Measurements from ENCODE around the gene GABRB2.
"Not testable (repeated sequence)": the region's sequence is repeated elsewhere in the genome, so short reads cannot be mapped to it uniquely, and the experiment has no call there.

GABRB2 gene

DNA sequence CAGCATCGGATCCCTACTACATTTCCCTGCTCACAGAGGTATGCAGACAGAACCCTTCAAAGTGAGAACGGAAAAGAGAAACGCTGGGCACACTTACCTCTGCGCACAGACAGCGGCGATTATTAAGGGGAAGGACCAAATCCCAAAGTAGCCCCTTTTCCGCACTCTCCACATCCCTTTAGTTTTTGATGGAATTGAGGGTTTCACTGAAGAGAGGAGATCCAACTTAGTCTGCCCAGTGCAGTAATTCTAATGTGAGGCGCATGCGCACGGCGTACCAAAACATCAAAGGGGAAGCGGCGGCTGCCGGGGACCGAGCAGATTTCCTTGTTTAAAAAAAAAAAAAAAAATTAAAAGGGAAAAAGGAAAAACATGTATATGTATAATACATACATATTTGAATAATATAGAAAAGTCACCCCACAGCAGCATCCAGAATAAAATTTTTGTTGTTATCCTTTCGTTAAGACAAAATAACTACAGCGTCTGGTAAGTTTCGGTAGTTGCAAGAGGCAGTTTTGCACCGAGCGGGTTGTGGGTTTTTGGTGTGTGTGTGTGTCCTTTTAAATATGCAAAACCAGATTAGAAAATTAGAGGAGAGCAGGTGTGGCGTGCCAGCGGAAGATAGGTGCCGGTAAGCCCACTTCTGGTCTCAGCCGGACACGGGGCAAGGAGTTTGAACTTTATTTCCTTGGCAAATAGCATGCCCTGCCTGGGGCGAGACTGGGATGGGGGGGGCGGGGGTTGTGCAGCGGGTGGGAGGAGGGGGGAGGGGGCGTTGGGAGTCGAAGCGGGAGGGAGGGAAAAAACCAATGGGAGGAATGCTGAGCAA lies at the start of gene GABRB2:
GABRB2 (minus strand) TSS at position 256 of the 832 bp plus-strand sequence; CDS start at position 174, 82 bp downstream.
- DNase-seq, result no peak

DNA sequence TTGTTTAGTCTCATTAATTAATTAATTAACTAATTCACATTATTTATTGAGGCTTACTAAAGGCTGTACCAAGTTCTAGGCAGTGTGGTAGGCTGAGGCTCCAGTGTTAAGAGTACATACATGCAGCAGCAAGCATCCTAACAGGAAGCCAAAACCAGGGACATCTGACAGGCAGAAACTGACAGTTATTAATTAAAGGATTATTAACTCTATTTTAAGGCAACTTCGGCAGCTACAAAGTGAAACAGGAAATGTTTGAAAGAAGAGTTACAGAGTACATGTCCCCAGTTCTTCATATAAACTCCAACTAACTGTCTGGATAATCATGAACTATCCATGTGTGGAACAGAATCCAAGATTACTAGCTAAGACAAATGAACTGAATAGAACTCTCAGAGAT lies 39.3 kb upstream of the GABRB2 start:
- DNase-seq, result no peak

GRCh38 chr5:161580621-161581020 lies 34.1 kb upstream of the GABRB2 start:
- DNase-seq, result no peak

DNA sequence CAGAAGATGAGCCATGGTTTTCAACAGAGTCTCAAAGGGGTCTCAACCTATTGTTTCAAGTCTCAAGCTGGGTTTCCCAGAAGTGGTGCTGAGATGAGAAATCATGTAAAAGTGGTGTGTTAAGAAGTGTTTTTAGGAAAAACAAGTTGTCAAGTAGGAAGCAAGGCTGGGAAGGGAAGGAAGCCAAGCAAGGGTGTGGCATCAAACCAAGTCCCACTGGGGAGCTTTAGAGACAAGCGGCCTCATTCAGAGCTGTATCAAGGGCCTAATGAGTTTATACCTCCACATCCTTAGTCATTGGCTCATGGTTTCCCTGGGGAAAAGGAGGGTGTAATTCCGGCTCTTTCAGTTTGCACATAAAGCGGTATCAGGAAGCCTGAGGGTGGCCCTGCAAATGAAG lies 26.4 kb upstream of the GABRB2 start:
- DNase-seq, result no peak

DNA sequence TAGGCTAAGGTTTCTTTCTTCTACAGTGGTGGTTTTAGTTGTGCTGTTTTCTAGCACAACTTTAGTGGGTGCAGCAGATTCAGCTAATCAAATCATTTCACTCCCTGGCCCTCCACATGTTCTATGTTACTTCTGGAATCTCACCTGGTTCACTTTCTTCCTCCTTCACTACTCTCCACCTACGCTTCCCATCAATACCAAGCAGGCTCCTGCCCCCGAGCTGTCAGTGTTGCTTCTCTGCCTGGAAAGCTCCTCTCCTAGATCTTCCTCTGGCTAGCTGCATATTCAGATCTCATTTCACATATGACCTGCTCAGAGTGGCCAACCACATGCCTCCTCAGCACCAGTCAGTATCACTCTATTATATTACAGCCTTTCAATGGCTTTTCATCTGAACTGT lies 19.6 kb upstream of the GABRB2 start:
- DNase-seq, result no peak

- no peak for DNase-seq
Measured at GRCh38 chr5:161562446-161562845, 15.9 kb upstream of the GABRB2 start.

GRCh38 chr5:161549106-161549505 lies 2.6 kb upstream of the GABRB2 start:
- DNase-seq, result no peak

DNA sequence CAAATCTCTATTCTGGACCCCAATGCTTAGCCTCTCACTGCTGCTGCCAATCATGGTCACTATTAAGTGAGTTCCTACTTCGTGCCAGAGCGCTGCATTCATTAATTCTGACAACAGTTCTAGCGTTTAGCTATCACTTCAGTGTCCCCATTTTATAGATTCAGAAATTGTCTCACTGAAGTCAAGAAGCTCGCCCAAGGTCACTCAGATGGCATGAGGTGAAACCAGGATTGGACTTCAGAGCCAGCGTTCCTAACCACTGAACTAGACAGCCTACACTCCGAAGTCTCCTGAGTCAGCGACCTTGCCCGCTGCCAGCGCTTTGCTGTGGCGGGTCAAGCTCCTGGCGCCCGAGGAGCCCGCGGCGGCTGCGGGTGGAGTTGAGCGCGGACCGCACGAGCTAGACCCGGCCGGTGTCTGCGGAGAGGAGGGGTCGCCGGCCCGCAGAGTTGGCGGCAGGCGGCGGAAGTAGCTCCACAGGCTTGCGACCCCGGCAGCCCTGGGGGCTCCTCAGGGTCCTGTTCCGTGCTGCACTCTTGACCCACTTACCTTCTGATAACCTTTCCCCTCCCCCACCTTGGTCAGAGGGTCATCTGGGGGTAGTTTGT lies 2.1 kb upstream of the GABRB2 start:
- DNase-seq, result no peak

- no peak for DNase-seq
Measured at GRCh38 chr5:161547738-161548486, 1.4 kb upstream of the GABRB2 start.

DNA sequence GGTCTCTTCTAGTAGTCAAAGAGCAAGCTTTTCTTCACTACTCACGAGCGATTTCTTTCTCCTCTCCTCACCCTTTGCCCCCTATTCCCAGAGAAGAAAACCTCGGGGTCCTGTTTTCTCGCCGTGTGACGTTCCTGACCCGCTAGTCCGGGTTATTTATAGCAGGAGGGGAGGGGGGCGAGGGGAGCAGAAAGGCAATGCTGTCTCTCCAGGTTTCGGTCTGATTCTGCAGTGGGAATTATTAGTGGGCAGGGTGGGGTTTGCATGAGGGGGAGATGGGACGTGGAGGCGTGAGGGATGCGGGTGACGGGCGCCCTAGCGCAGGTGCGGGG lies 847 bp upstream of the GABRB2 start:
- no peak for DNase-seq

DNA sequence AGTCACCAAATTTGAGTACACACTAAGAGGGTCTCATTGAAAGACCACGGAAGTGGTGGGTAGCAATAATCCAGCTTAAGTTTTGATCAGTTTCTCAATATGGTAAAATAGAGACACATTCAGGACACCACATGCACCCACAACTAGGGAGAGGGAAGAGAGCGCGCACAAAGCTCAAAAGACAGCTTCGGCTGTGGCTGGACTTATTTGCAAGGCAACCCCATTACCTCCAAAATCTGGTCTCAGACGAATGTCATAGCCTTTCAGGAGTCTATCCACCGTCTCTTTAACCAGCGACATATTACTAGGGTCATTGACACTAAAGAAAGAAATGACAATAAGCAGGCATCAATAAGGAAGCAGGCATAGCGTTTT lies 443 bp downstream of the GABRB2 start:
- no peak for DNase-seq

- DNase-seq, result no peak
Measured at GRCh38 chr5:161545344-161546094, 1.0 kb downstream of the GABRB2 start.

DNA sequence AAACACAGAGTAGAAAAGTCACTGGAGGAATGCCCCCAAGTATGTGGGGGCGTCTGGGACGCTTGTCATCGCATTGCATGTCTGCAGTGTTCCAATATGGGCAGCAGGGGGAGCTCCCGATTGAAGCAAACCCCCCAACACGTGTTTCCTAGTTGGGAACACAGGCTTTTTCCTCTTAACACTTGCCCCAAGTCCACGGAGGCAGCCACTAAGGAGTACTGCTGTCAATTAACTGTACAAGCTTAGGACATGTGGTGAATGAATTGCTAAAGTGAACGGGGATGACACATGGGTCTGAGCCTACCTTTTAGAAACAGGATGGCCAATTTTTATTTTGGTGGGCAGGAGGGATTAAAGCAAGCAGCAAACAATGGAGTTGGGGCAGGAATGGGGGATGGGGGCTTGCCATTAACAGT lies 2.2 kb downstream of the GABRB2 start:
- DNase-seq, result peak; percentile 25

DNA sequence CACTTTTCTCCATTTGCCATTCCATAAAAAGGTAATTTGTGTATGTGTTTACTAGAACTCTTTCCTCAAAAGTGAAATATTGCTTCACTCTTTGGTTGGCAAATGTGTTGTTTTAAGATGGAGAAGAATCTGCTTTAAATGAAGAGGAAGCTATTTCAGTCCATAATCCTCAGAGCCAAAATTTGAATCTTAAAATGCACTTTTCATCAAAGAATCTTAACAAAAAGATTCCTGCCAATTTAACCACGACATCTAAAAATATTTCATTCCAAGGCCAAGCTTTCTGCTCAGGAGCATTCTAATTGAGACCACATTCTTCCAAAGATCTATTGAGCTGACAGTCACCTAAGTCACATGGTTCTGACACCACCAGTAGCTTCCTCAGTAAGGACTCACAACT lies 7.5 kb downstream of the GABRB2 start:
- no peak for DNase-seq

DNA sequence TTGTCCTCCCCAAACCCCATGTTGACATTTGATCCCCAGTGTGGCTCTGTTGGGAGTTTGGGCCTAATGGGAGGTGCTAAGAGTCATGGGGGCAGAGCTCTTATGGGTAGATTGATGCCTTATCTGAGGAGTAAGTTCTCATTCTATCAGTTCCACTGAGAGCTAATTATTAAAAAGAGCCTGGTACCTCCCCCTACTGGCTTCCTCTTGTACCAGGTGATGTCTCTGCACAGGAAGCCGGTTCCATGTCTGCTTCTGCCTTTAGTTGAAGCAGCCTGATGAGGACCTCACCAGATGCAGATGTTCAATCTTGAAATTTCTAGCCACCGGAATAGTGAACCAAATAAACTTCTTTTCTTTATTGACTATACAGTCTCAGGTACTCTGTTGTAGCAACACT lies 10.8 kb downstream of the GABRB2 start:
- DNase-seq, result no peak

DNA sequence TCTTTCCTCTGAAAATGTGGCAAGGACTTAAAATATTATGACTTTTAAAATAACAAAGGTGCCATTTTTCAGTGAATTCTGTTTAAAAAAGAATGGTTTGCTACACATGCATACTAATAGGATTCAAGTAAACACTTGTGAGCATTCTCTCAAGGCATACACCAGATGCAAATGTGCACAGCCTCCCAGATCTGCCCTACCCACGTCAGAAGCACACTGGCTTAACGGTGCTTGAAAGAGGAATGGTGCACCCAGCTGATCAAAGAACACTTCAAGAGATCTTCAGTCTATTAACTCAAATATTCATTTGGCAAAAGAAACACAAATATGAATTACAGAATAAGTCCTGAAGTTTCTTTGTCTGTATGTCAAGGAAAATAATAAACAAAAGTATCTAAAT lies 15.8 kb downstream of the GABRB2 start:
- DNase-seq, result no peak

GRCh38 chr5:161513942-161514341 lies 32.6 kb downstream of the GABRB2 start:
- no peak for DNase-seq

- DNase-seq, result no peak
Measured at GRCh38 chr5:161507591-161507990, 38.9 kb downstream of the GABRB2 start.

DNA sequence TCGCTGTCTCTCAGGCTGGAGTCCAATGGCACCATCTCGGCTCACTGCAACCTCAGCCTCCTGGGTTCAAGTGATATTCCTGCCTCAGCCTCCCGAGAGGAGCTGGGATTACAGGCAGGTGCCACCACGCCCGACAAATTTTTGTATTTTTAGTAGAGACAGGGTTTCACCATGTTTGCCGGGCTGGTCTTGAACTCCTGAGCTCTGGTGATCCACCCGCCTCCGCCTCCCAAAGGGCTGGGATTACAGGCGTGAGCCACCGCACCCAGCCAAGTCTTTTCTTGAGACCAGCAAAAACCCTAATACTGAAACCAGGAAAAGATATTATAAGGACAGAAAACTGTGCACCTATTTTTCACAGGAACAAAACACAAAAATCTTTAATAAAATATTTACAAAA lies 41.4 kb downstream of the GABRB2 start:
- not testable (repeated sequence) for DNase-seq

GRCh38 chr5:161498531-161498930 lies 48.0 kb downstream of the GABRB2 start:
- no peak for DNase-seq

DNA sequence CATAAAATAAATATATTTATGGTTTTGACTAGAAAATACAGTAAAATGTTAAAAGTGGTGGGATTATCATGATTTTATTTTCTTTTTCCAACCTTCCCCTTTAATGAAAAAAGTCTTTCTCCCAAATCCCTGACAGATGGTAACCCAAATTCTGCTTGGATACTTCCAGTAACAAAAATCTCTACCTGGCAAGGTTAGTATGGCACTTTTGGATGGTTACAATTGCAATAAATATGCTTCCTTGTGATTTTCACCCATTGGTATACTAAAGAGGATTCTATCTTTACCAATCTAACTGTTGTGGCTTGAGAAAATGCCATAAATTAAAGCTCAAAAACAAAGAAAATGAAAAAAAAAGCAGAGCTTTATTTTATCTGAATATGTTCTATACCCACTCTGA lies 62.8 kb downstream of the GABRB2 start:
- no peak for DNase-seq

DNA sequence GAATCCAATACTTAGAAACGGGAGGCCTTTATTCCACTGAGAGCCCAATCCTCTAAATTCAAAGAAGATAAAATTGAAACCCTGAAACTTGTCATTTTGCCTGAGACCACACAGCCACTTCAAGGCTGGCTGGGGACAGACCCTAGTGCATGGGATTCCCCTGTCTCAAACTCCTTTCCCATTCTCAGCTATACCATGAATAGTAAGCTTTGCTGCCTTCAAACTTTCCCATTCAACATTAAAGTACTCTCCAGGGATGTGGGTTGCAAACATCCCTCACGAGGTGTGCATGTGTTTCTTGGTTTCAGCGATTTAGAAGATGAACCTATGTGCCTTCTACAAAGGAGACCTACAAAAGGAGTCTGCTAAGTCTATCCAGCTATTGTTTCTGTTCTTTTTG lies 64.6 kb downstream of the GABRB2 start:
- no peak for DNase-seq

DNA sequence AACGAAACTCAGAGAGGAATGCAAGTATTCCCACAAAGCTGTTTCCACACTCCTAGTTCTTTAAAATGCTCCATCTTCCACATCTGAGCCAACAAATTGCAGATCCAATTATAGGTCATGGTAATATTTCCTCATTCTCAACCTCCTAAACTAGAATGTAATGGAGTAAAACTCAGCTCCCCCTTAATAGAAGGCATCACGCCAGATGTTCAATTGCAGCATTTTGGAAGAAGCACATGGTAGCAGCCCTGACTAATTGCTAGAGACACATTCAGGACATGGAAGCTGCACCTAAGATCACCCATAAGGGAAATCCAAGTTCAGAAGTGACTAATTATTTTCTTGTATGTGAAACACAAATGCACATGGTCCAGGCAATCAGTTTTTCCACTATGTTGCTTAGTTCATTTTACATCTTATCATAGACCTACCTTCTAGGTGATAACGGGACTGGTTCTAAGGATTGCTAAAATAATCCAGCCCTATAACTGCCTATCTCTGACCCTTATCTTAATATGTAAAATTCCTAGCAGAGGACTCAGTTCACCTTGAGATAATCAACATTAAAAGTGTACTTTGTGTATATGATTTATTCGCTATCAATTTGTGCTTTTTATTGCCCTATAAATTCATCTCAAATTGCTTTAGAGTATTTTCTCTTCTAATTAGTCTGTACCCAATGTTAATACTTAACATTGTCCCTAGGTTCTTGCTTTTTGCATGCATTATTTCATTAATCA lies 75.1 kb downstream of the GABRB2 start:
- no peak for DNase-seq
